ENCODE data around the gene MFSD2B.

MFSD2B gene

GRCh38 chr2:24052951-24053350 lies 43.1 kb downstream of the MFSD2B start:
- TF ChIP-seq ZNF70 (CRISPR knock-in tag; IDR thresholded peaks at IDR 0.05) (no peak), ARNTL (CRISPR knock-in tag; IDR thresholded peaks at IDR 0.05; ENCODE audit: borderline replicate concordance, low read depth) (no peak), ISL1 (CRISPR knock-in tag; IDR thresholded peaks at IDR 0.05) (no peak), ESRRG (CRISPR knock-in tag; IDR thresholded peaks at IDR 0.05) (no peak), ZC3H10 (CRISPR knock-in tag; IDR thresholded peaks at IDR 0.05) (no peak), ZFP3 (CRISPR knock-in tag; IDR thresholded peaks at IDR 0.05) (no peak), OSR1 (CRISPR knock-in tag; IDR thresholded peaks at IDR 0.05) (no peak), TOX (CRISPR knock-in tag; IDR thresholded peaks at IDR 0.05; ENCODE audit: borderline replicate concordance) (no peak)
- TF ChIP-seq, protein P1, sequence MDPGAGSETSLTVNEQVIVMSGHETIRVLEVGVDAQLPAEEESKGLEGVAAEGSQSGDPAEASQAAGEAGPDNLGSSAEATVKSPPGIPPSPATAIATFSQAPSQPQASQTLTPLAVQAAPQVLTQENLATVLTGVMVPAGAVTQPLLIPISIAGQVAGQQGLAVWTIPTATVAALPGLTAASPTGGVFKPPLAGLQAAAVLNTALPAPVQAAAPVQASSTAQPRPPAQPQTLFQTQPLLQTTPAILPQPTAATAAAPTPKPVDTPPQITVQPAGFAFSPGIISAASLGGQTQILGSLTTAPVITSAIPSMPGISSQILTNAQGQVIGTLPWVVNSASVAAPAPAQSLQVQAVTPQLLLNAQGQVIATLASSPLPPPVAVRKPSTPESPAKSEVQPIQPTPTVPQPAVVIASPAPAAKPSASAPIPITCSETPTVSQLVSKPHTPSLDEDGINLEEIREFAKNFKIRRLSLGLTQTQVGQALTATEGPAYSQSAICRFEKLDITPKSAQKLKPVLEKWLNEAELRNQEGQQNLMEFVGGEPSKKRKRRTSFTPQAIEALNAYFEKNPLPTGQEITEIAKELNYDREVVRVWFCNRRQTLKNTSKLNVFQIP (CRISPR knock-in tag; IDR thresholded peaks at IDR 0.05; ENCODE audit: borderline replicate concordance, low read depth) = no peak
- TF ChIP-seq, protein P2, sequence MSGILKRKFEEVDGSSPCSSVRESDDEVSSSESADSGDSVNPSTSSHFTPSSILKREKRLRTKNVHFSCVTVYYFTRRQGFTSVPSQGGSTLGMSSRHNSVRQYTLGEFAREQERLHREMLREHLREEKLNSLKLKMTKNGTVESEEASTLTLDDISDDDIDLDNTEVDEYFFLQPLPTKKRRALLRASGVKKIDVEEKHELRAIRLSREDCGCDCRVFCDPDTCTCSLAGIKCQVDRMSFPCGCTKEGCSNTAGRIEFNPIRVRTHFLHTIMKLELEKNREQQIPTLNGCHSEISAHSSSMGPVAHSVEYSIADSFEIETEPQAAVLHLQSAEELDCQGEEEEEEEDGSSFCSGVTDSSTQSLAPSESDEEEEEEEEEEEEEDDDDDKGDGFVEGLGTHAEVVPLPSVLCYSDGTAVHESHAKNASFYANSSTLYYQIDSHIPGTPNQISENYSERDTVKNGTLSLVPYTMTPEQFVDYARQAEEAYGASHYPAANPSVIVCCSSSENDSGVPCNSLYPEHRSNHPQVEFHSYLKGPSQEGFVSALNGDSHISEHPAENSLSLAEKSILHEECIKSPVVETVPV (CRISPR knock-in tag; IDR thresholded peaks at IDR 0.05) = no peak
- TF ChIP-seq, protein P3, sequence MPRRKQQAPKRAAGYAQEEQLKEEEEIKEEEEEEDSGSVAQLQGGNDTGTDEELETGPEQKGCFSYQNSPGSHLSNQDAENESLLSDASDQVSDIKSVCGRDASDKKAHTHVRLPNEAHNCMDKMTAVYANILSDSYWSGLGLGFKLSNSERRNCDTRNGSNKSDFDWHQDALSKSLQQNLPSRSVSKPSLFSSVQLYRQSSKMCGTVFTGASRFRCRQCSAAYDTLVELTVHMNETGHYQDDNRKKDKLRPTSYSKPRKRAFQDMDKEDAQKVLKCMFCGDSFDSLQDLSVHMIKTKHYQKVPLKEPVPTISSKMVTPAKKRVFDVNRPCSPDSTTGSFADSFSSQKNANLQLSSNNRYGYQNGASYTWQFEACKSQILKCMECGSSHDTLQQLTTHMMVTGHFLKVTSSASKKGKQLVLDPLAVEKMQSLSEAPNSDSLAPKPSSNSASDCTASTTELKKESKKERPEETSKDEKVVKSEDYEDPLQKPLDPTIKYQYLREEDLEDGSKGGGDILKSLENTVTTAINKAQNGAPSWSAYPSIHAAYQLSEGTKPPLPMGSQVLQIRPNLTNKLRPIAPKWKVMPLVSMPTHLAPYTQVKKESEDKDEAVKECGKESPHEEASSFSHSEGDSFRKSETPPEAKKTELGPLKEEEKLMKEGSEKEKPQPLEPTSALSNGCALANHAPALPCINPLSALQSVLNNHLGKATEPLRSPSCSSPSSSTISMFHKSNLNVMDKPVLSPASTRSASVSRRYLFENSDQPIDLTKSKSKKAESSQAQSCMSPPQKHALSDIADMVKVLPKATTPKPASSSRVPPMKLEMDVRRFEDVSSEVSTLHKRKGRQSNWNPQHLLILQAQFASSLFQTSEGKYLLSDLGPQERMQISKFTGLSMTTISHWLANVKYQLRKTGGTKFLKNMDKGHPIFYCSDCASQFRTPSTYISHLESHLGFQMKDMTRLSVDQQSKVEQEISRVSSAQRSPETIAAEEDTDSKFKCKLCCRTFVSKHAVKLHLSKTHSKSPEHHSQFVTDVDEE (CRISPR knock-in tag; IDR thresholded peaks at IDR 0.05) = no peak
- ATAC-seq = no peak

- no peak for ATAC-seq
- TF ChIP-seq BACH2 (CRISPR knock-in tag; IDR thresholded peaks at IDR 0.05; ENCODE audit: borderline replicate concordance) = no peak
- TF ChIP-seq, protein P4, sequence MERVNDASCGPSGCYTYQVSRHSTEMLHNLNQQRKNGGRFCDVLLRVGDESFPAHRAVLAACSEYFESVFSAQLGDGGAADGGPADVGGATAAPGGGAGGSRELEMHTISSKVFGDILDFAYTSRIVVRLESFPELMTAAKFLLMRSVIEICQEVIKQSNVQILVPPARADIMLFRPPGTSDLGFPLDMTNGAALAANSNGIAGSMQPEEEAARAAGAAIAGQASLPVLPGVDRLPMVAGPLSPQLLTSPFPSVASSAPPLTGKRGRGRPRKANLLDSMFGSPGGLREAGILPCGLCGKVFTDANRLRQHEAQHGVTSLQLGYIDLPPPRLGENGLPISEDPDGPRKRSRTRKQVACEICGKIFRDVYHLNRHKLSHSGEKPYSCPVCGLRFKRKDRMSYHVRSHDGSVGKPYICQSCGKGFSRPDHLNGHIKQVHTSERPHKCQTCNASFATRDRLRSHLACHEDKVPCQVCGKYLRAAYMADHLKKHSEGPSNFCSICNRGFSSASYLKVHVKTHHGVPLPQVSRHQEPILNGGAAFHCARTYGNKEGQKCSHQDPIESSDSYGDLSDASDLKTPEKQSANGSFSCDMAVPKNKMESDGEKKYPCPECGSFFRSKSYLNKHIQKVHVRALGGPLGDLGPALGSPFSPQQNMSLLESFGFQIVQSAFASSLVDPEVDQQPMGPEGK (CRISPR knock-in tag; IDR thresholded peaks at IDR 0.05; ENCODE audit: borderline replicate concordance) = no peak
- TF ChIP-seq ZFP30 (CRISPR knock-in tag; IDR thresholded peaks at IDR 0.05) = no peak
- no peak for TF ChIP-seq PPARA (CRISPR knock-in tag; IDR thresholded peaks at IDR 0.05; ENCODE audit: borderline replicate concordance)
- no peak for TF ChIP-seq ZNF565 (CRISPR knock-in tag; conservative IDR thresholded peaks at IDR 0.05; ENCODE audit: low read depth)
- TF ChIP-seq OSR1 (CRISPR knock-in tag; IDR thresholded peaks at IDR 0.05) = no peak
- TF ChIP-seq GLIS3 (CRISPR knock-in tag; IDR thresholded peaks at IDR 0.05) = no peak
- no peak for TF ChIP-seq ZC3H10 (CRISPR knock-in tag; IDR thresholded peaks at IDR 0.05)
- TF ChIP-seq TCF4 (CRISPR knock-in tag; IDR thresholded peaks at IDR 0.05; ENCODE audit: borderline replicate concordance) = no peak
- TF ChIP-seq ISL1 (CRISPR knock-in tag; IDR thresholded peaks at IDR 0.05) = no peak
- no peak for TF ChIP-seq SNAI2 (CRISPR knock-in tag; IDR thresholded peaks at IDR 0.05)
- TF ChIP-seq ESRRG (CRISPR knock-in tag; IDR thresholded peaks at IDR 0.05) = no peak
- TF ChIP-seq, protein P5, sequence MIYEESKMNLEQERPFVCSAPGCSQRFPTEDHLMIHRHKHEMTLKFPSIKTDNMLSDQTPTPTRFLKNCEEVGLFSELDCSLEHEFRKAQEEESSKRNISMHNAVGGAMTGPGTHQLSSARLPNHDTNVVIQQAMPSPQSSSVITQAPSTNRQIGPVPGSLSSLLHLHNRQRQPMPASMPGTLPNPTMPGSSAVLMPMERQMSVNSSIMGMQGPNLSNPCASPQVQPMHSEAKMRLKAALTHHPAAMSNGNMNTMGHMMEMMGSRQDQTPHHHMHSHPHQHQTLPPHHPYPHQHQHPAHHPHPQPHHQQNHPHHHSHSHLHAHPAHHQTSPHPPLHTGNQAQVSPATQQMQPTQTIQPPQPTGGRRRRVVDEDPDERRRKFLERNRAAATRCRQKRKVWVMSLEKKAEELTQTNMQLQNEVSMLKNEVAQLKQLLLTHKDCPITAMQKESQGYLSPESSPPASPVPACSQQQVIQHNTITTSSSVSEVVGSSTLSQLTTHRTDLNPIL (CRISPR knock-in tag; IDR thresholded peaks at IDR 0.05; ENCODE audit: low read depth) = no peak
- no peak for TF ChIP-seq RARB (CRISPR knock-in tag; IDR thresholded peaks at IDR 0.05)
- TF ChIP-seq TOX (CRISPR knock-in tag; IDR thresholded peaks at IDR 0.05; ENCODE audit: borderline replicate concordance) = no peak
- TF ChIP-seq ZFP3 (CRISPR knock-in tag; IDR thresholded peaks at IDR 0.05) = no peak
- TF ChIP-seq, protein P3 (CRISPR knock-in tag; IDR thresholded peaks at IDR 0.05) = no peak
- TF ChIP-seq, protein P1 (CRISPR knock-in tag; IDR thresholded peaks at IDR 0.05; ENCODE audit: borderline replicate concordance, low read depth) = no peak
- TF ChIP-seq ZNF8 (CRISPR knock-in tag; IDR thresholded peaks at IDR 0.05) = no peak
Measured at GRCh38 chr2:24054366-24055010, 44.6 kb downstream of the MFSD2B start.
